HCT116 (cell line): ENCODE measurements around the gene CDON. TPM values are rescaled to one million over a fixed set of nuclear protein-coding genes. Genes with fewer than 3 reads are reported as not detected.

Experiments used
- ATAC-seq: fragments of 200-7000 bp; cut with Tn5 transposase; 2 replicates; pipeline ENCODE4 v1.9.1; 2020; ENCODE audit warnings: mild to moderate bottlenecking, moderate library complexity
- BruUV-seq: library from RNA; stranded (reverse); fragments of 400-500 nt; replicated peaks from 2 replicates; lab custom pipeline; 2021; lab: Mats Ljungman, UMichigan
- CTCF ChIA-PET: fragments of 300-600 bp; sonication (Branson Sonifier 250); formaldehyde crosslinking; loops from one replicate; lab custom pipeline; 2021; ENCODE audit warnings: antibody characterized with exemption; lab: Charles Lee
- POLR2A ChIA-PET: fragments of 300-600, 350-600 bp; sonication (Branson Sonifier 250); formaldehyde crosslinking; loops from one replicate; lab custom pipeline; 2021; ENCODE audit warnings: antibody characterized with exemption; lab: Charles Lee
- RAD21 ChIA-PET, 2 experiments: fragments of 300-600 bp; sonication (Branson Sonifier 250); formaldehyde crosslinking; loops; one replicate each; lab custom pipeline; 2023; ENCODE audit warnings: low total read pairs in 2 of 2; ENCODE audit not compliant: uncharacterized antibody in 2 of 2, unreplicated experiment in 2 of 2, low non-redundant PET in 1 of 2; lab: Charles Lee
- DNase-seq: peaks from one replicate; pipeline ENCODE4 v3.0.0-alpha.2; 2010; ENCODE audit warnings: low read depth, low spot score
- H2AFZ ChIP-seq: fragments of 200-600 bp; shearing (Covaris generic), sonication (generic); 2 replicates; pipeline ENCODE4 v1.6.1; 2017; ENCODE audit warnings: low read depth, mixed run types, mixed read lengths, antibody characterized with exemption, low read length; ENCODE audit not compliant: poor library complexity, severe bottlenecking
- H3K27ac ChIP-seq: 2 replicates; pipeline ENCODE4 v1.5.1; 2012; ENCODE audit warnings: low read depth, low read length
- H3K27me3 ChIP-seq: fragments of 200-600 bp; sonication (generic); 2 replicates; pipeline ENCODE4 v1.6.1; 2016; ENCODE audit warnings: mixed run types, low read length, mixed read lengths; ENCODE audit not compliant: insufficient read depth
- H3K36me3 ChIP-seq, 2 experiments: fragments of 200-500 bp in 1 of 2; fragments of 200-600 bp in 1 of 2; sonication (Bioruptor generic) in 1 of 2; sonication (generic) in 1 of 2; 2 replicates each; pipeline versions ENCODE4 v1.5.1 to v1.6.1; 2014 to 2016; ENCODE audit warnings: low read length in 2 of 2, inconsistent platforms in 1 of 2, mixed read lengths in 1 of 2, mixed run types in 1 of 2; ENCODE audit not compliant: insufficient read depth in 2 of 2, control insufficient read depth in 1 of 2
- H3K4me1 ChIP-seq, 2 experiments: fragments of 200-600 bp in 1 of 2; sonication (generic) in 1 of 2; 2 replicates each; pipeline versions ENCODE4 v1.5.1 to v1.6.1; 2012 to 2017; ENCODE audit warnings: low read length in 2 of 2, inconsistent platforms in 1 of 2, mild to moderate bottlenecking in 1 of 2, mixed read lengths in 1 of 2, mixed run types in 1 of 2, moderate library complexity in 1 of 2; ENCODE audit not compliant: insufficient read depth in 2 of 2, control insufficient read depth in 1 of 2
- H3K4me2 ChIP-seq: fragments of 200-600 bp; sonication (generic); 2 replicates; pipeline ENCODE4 v1.6.1; 2017; ENCODE audit warnings: mixed run types, low read length, mixed read lengths
- H3K4me3 ChIP-seq, 2 experiments: fragments of 200-600 bp in 1 of 2; sonication (generic) in 1 of 2; replicated peaks in 1 of 2; 2 replicates each; pipeline ENCODE4 v1.5.1; 2011 to 2016; ENCODE audit warnings: low read length in 2 of 2, control low read depth in 1 of 2, low read depth in 1 of 2, mild to moderate bottlenecking in 1 of 2, mixed read lengths in 1 of 2, mixed run types in 1 of 2
- H3K79me2 ChIP-seq: fragments of 200-600 bp; sonication (generic); 2 replicates; pipeline ENCODE4 v1.6.1; 2017; ENCODE audit warnings: mild to moderate bottlenecking, mixed run types, low read length, moderate library complexity, mixed read lengths; ENCODE audit not compliant: insufficient read depth
- H3K9ac ChIP-seq: fragments of 200-600 bp; sonication (generic); 2 replicates; pipeline ENCODE4 v1.6.1; 2016; ENCODE audit warnings: low read length, mixed read lengths
- H3K9me2 ChIP-seq: fragments of 200-600 bp; sonication (generic), shearing (Covaris generic); 2 replicates; pipeline ENCODE4 v1.6.1; 2017; ENCODE audit warnings: mixed run types, mild to moderate bottlenecking, moderate library complexity; ENCODE audit not compliant: insufficient read depth
- H3K9me3 ChIP-seq, 2 experiments: fragments of 200-500 bp in 1 of 2; fragments of 200-600 bp in 1 of 2; sonication (Bioruptor generic) in 1 of 2; sonication (generic) in 1 of 2; 2 replicates each; pipeline ENCODE4 v1.6.1; 2014 to 2017; ENCODE audit warnings: low read length in 2 of 2, mixed read lengths in 2 of 2, inconsistent platforms in 1 of 2, low read depth in 1 of 2, mild to moderate bottlenecking in 1 of 2, mixed run types in 1 of 2, moderate library complexity in 1 of 2; ENCODE audit not compliant: control insufficient read depth in 1 of 2, insufficient read depth in 1 of 2
- H4K20me1 ChIP-seq: fragments of 200-600 bp; sonication (generic), shearing (Covaris generic); 2 replicates; pipeline ENCODE4 v1.6.1; 2017; ENCODE audit warnings: mixed run types, mild to moderate bottlenecking, moderate library complexity; ENCODE audit not compliant: insufficient read depth
- CBX3 ChIP-seq: IDR thresholded peaks from 2 replicates; pipeline ENCODE4 v1.6.1; 2012; ENCODE audit warnings: low read depth
- EGR1 ChIP-seq: IDR thresholded peaks from 2 replicates; pipeline ENCODE4 v1.6.1; 2012; ENCODE audit warnings: low read depth
- EZH2 ChIP-seq: fragments of 200-600 bp; sonication (generic); IDR thresholded peaks from 2 replicates; pipeline ENCODE4 v1.6.1; 2017; ENCODE audit warnings: antibody characterized with exemption, mixed run types
- EZH2phosphoT487 ChIP-seq: fragments of 200-600 bp; IDR thresholded peaks from 2 replicates; pipeline ENCODE4 v1.6.1; 2018; ENCODE audit warnings: antibody characterized with exemption, borderline replicate concordance
- FOSL1 ChIP-seq: IDR thresholded peaks from 2 replicates; pipeline ENCODE4 v1.6.1; 2012; ENCODE audit warnings: low read depth
- JUND ChIP-seq: IDR thresholded peaks from 2 replicates; pipeline ENCODE4 v1.6.1; 2012
- MAX ChIP-seq: IDR thresholded peaks from 2 replicates; pipeline ENCODE4 v1.6.1; 2012
- POLR2A ChIP-seq: IDR thresholded peaks from 2 replicates; pipeline ENCODE4 v1.7.0; 2011; ENCODE audit warnings: borderline replicate concordance; ENCODE audit not compliant: insufficient read depth, insufficient read length; ENCODE audit errors: extremely low read depth
- POLR2AphosphoS5 ChIP-seq: IDR thresholded peaks from 2 replicates; pipeline ENCODE4 v1.6.1; 2011; ENCODE audit warnings: mild to moderate bottlenecking, low read depth, low read length, moderate library complexity
- RAD21 ChIP-seq: IDR thresholded peaks from 2 replicates; pipeline ENCODE4 v1.6.1; 2012; ENCODE audit warnings: low read depth, mild to moderate bottlenecking
- SP1 ChIP-seq: IDR thresholded peaks from 2 replicates; pipeline ENCODE4 v1.6.1; 2012; ENCODE audit warnings: low read depth
- TCF7L2 ChIP-seq: IDR thresholded peaks from 2 replicates; pipeline ENCODE4 v1.7.0; 2011; ENCODE audit warnings: borderline replicate concordance, inconsistent platforms; ENCODE audit not compliant: insufficient read depth, insufficient read length; ENCODE audit errors: extremely low read depth
- YY1 ChIP-seq: IDR thresholded peaks from 2 replicates; pipeline ENCODE4 v1.6.1; 2011; ENCODE audit warnings: low read length, low read depth, moderate library complexity, mild to moderate bottlenecking; ENCODE audit not compliant: insufficient replicate concordance; ENCODE audit errors: extremely low read depth
- ZFX ChIP-seq: fragments of 450-650 bp; IDR thresholded peaks from 2 replicates; pipeline ENCODE4 v1.6.1; 2017
- ZNF274 ChIP-seq: fragments of 200-500 bp; sonication (Bioruptor generic); IDR thresholded peaks from 2 replicates; pipeline ENCODE4 v1.6.1; 2014; ENCODE audit warnings: mild to moderate bottlenecking, low read depth, low read length, inconsistent platforms
- intact Hi-C: fragments of 100-400 bp; cut with micrococcal nuclease; formaldehyde crosslinking; loops from 2 replicates; pipeline ENCODE4 v1.10.0; 2022
- total RNA-seq: library from RNA; stranded (reverse); gene quantifications from one replicate; pipeline ENCODE4 v1.2.1, GENCODE V29; 2021; ENCODE audit not compliant: unreplicated experiment
- TF ChIP-seq, protein P1 (sequence below): IDR thresholded peaks from 2 replicates; pipeline ENCODE4 v1.6.1; 2012
- TF ChIP-seq, protein P2 (sequence below): IDR thresholded peaks from 2 replicates; pipeline ENCODE4 v1.6.1; 2012; ENCODE audit warnings: low read depth
- TF ChIP-seq, protein P3 (sequence below), 3 experiments: fragments of 200-600 bp in 1 of 3; sonication (generic) in 1 of 3; IDR thresholded peaks in 2 of 3; conservative IDR thresholded peaks in 1 of 3; 2 replicates each; pipeline ENCODE4 v1.5.1; 2012 to 2017; ENCODE audit warnings: low read depth in 2 of 3, low read length in 2 of 3, antibody characterized with exemption in 1 of 3, borderline replicate concordance in 1 of 3, control low read depth in 1 of 3, mild to moderate bottlenecking in 1 of 3, mixed read lengths in 1 of 3, mixed run types in 1 of 3, moderate library complexity in 1 of 3; ENCODE audit not compliant: insufficient read depth in 1 of 3
- TF ChIP-seq, protein P4 (sequence below): IDR thresholded peaks from 2 replicates; pipeline ENCODE4 v1.6.1; 2011; ENCODE audit warnings: mild to moderate bottlenecking, low read length, moderate library complexity; ENCODE audit not compliant: insufficient replicate concordance; ENCODE audit errors: extremely low read depth

Gene CDON
- total RNA-seq, 1 experiment from 2014 or later: 16.9 TPM

DNA sequence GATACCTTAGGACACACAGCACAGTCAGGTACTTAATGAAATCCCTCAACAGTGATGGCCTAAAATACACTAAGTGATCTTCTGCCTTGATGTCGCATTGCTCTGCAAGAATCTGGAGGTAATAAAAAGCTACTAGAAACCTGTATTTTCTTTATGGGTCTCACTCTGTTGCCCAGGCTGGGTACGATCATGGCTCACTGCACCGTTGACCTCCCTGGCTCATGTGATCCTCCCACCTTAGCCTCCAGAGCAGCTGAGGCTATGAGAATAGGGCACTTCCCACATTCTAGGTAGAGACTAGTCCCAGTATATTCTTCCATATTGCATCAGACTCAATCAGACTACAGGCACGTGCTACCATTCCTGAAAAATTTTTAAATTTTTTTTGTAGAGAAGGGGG, 95.2 kb downstream of the CDON start:
- RAD21 ChIA-PET: no interaction called here
- BruUV-seq: no TSS peak
- CTCF ChIA-PET: no interaction called here
- no peak overlapping the region for H3K9ac ChIP-seq
- no peaks in the 10 kb centered on the region for H3K36me3 ChIP-seq
- no peak overlapping the region for H2AFZ ChIP-seq
- no peak overlapping the region for H3K4me3 ChIP-seq
- no peaks in the 10 kb centered on the region for H4K20me1 ChIP-seq
- DNase-seq (no peak), ATAC-seq (no peak)
- no peaks in the 10 kb centered on the region for H3K27me3 ChIP-seq
- H3K79me2 ChIP-seq: no peaks in the 10 kb centered on the region
- intact Hi-C loops: no loop called here
- H3K4me1 ChIP-seq: no peaks in the 10 kb centered on the region
- POLR2A ChIA-PET: no interaction called here
- no peak overlapping the region for H3K27ac ChIP-seq
- no peaks in the 10 kb centered on the region for H3K9me2 ChIP-seq
- no peaks in the 10 kb centered on the region for H3K9me3 ChIP-seq
- H3K4me2 ChIP-seq: no peak overlapping the region
- TF ChIP-seq, protein P1, sequence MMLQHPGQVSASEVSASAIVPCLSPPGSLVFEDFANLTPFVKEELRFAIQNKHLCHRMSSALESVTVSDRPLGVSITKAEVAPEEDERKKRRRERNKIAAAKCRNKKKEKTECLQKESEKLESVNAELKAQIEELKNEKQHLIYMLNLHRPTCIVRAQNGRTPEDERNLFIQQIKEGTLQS: no peak
- TF ChIP-seq JUND: no peak
- no peak for TF ChIP-seq EZH2
- no peak for TF ChIP-seq EGR1
- no peak for TF ChIP-seq ZFX
- TF ChIP-seq, protein P2, sequence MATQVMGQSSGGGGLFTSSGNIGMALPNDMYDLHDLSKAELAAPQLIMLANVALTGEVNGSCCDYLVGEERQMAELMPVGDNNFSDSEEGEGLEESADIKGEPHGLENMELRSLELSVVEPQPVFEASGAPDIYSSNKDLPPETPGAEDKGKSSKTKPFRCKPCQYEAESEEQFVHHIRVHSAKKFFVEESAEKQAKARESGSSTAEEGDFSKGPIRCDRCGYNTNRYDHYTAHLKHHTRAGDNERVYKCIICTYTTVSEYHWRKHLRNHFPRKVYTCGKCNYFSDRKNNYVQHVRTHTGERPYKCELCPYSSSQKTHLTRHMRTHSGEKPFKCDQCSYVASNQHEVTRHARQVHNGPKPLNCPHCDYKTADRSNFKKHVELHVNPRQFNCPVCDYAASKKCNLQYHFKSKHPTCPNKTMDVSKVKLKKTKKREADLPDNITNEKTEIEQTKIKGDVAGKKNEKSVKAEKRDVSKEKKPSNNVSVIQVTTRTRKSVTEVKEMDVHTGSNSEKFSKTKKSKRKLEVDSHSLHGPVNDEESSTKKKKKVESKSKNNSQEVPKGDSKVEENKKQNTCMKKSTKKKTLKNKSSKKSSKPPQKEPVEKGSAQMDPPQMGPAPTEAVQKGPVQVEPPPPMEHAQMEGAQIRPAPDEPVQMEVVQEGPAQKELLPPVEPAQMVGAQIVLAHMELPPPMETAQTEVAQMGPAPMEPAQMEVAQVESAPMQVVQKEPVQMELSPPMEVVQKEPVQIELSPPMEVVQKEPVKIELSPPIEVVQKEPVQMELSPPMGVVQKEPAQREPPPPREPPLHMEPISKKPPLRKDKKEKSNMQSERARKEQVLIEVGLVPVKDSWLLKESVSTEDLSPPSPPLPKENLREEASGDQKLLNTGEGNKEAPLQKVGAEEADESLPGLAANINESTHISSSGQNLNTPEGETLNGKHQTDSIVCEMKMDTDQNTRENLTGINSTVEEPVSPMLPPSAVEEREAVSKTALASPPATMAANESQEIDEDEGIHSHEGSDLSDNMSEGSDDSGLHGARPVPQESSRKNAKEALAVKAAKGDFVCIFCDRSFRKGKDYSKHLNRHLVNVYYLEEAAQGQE: no peak
- TF ChIP-seq YY1: no peak
- no peak for TF ChIP-seq POLR2A
- no peak for TF ChIP-seq TCF7L2
- no peak for TF ChIP-seq SP1
- no peak for TF ChIP-seq FOSL1
- no peak for TF ChIP-seq ZNF274
- TF ChIP-seq, protein P3, sequence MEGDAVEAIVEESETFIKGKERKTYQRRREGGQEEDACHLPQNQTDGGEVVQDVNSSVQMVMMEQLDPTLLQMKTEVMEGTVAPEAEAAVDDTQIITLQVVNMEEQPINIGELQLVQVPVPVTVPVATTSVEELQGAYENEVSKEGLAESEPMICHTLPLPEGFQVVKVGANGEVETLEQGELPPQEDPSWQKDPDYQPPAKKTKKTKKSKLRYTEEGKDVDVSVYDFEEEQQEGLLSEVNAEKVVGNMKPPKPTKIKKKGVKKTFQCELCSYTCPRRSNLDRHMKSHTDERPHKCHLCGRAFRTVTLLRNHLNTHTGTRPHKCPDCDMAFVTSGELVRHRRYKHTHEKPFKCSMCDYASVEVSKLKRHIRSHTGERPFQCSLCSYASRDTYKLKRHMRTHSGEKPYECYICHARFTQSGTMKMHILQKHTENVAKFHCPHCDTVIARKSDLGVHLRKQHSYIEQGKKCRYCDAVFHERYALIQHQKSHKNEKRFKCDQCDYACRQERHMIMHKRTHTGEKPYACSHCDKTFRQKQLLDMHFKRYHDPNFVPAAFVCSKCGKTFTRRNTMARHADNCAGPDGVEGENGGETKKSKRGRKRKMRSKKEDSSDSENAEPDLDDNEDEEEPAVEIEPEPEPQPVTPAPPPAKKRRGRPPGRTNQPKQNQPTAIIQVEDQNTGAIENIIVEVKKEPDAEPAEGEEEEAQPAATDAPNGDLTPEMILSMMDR (IDR thresholded peaks at IDR 0.05 in 2 of 3, conservative IDR thresholded peaks at IDR 0.05 in 1 of 3; ENCODE audit: borderline replicate concordance in 1 of 3, insufficient read depth in 1 of 3, low read depth in 2 of 3, low read length in 2 of 3): no peak
- TF ChIP-seq RAD21: no peak
- no peak for TF ChIP-seq EZH2phosphoT487
- TF ChIP-seq, protein P4, sequence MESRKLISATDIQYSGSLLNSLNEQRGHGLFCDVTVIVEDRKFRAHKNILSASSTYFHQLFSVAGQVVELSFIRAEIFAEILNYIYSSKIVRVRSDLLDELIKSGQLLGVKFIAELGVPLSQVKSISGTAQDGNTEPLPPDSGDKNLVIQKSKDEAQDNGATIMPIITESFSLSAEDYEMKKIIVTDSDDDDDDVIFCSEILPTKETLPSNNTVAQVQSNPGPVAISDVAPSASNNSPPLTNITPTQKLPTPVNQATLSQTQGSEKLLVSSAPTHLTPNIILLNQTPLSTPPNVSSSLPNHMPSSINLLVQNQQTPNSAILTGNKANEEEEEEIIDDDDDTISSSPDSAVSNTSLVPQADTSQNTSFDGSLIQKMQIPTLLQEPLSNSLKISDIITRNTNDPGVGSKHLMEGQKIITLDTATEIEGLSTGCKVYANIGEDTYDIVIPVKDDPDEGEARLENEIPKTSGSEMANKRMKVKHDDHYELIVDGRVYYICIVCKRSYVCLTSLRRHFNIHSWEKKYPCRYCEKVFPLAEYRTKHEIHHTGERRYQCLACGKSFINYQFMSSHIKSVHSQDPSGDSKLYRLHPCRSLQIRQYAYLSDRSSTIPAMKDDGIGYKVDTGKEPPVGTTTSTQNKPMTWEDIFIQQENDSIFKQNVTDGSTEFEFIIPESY: no peak
- TF ChIP-seq MAX: no peak
- TF ChIP-seq CBX3: no peak
- TF ChIP-seq POLR2AphosphoS5: no peak
